ENCODE measurements around the gene MBTPS2.
A peak's percentile ranks its signal among the peaks of the same experiment; 100 is the strongest.
"Not testable (repeated sequence)": the region's sequence is repeated elsewhere in the genome, so short reads cannot be mapped to it uniquely, and the experiment has no call there.

The MBTPS2 gene

GRCh38 chrX:21813612-21814368, 25.6 kb upstream of the MBTPS2 start (continued):
- no peak for TF ChIP-seq ZNF426 (tag by site-specific recombination; IDR thresholded peaks at IDR 0.05)

GRCh38 chrX:21816136-21816535, 23.3 kb upstream of the MBTPS2 start:
- no peak for TF ChIP-seq OVOL3 (tag by site-specific recombination; IDR thresholded peaks at IDR 0.05)
- CTCF ChIA-PET = interaction anchor here (0.6 to 0.9 kb wide), 2 partner anchors 140 to 351 kb away, joined by 3 read pairs; no protein-coding TSS in a partner anchor

GRCh38 chrX:21820170-21820569, 19.2 kb upstream of the MBTPS2 start:
- H3K4me1 ChIP-seq (ENCODE audit: control insufficient read depth, insufficient read depth, low read length); CTCF ChIA-PET; H3K9me3 ChIP-seq (ENCODE audit: control insufficient read depth, insufficient read depth, low read depth, low read length); H3K4me3 ChIP-seq (ENCODE audit: low read depth, low read length); H3K36me3 ChIP-seq (ENCODE audit: control insufficient read depth in 2 of 2, insufficient read depth in 1 of 2, low read length in 2 of 2); POLR2A ChIA-PET; H3K27ac ChIP-seq (ENCODE audit: extremely low read depth, low read depth, low read length): not testable (repeated sequence)
- peak; percentile 94 for TF ChIP-seq ZNF146 (tag by site-specific recombination; IDR thresholded peaks at IDR 0.05)
- TF ChIP-seq ZNF580 (tag by site-specific recombination; IDR thresholded peaks at IDR 0.05) = 0 out of 2 replicates have a peak, but pooled peaks have one; percentile 28

More at GRCh38 chrX:21816136-21816535, 23.3 kb upstream of the MBTPS2 start:
- Histone ChIP-seq H3K36me3 (ENCODE audit: control insufficient read depth in 2 of 2, insufficient read depth in 1 of 2, low read length in 2 of 2) (no peaks in the 10 kb centered on the region), H3K9me3 (ENCODE audit: control insufficient read depth, insufficient read depth, low read depth, low read length) (no peaks in the 10 kb centered on the region), H3K4me3 (ENCODE audit: low read depth, low read length) (no peak overlapping the region), H3K27ac (ENCODE audit: extremely low read depth, low read depth, low read length) (no peak overlapping the region), H3K4me1 (ENCODE audit: control insufficient read depth, insufficient read depth, low read length) (no peaks in the 10 kb centered on the region)
- POLR2A ChIA-PET = no interaction called here

- CTCF ChIA-PET = interaction anchor here (0.6 to 1.5 kb wide), 2 partner anchors 75 to 871 kb away, joined by 3 read pairs; no protein-coding TSS in a partner anchor
- Histone ChIP-seq H3K27ac (ENCODE audit: extremely low read depth, low read depth, low read length) (no peak overlapping the region), H3K9me3 (ENCODE audit: control insufficient read depth, insufficient read depth, low read depth, low read length) (no peaks in the 10 kb centered on the region), H3K4me3 (ENCODE audit: low read depth, low read length) (no peak overlapping the region), H3K4me1 (ENCODE audit: control insufficient read depth, insufficient read depth, low read length) (no peaks in the 10 kb centered on the region), H3K36me3 (ENCODE audit: control insufficient read depth in 2 of 2, insufficient read depth in 1 of 2, low read length in 2 of 2) (no peaks in the 10 kb centered on the region)
- POLR2A ChIA-PET = no interaction called here
- TF ChIP-seq ZNF335 (tag by site-specific recombination; conservative IDR thresholded peaks at IDR 0.05) (no peak), ZNF776 (tag by site-specific recombination; IDR thresholded peaks at IDR 0.05; ENCODE audit: borderline replicate concordance) (no peak), ZNF274 (IDR thresholded peaks at IDR 0.05; ENCODE audit: low read length) (no peak), ZNF274 (tag by site-specific recombination; IDR thresholded peaks at IDR 0.05; ENCODE audit: borderline replicate concordance) (no peak), BCL6B (tag by site-specific recombination; IDR thresholded peaks at IDR 0.05) (no peak), ZNF23 (tag by site-specific recombination; IDR thresholded peaks at IDR 0.05; ENCODE audit: borderline replicate concordance) (no peak), GLI2 (tag by site-specific recombination; IDR thresholded peaks at IDR 0.05; ENCODE audit: borderline replicate concordance, low read depth) (no peak), MEIS1 (CRISPR knock-in tag; IDR thresholded peaks at IDR 0.05; ENCODE audit: borderline replicate concordance) (no peak), ZNF518A (tag by site-specific recombination; conservative IDR thresholded peaks at IDR 0.05; ENCODE audit: low read depth) (no peak), INSM2 (tag by site-specific recombination; IDR thresholded peaks at IDR 0.05) (no peak), ZNF664 (tag by site-specific recombination; IDR thresholded peaks at IDR 0.05) (no peak), ZFP37 (tag by site-specific recombination; IDR thresholded peaks at IDR 0.05) (no peak), GLIS1 (tag by site-specific recombination; IDR thresholded peaks at IDR 0.05) (no peak)
Observed at GRCh38 chrX:21821875-21822274, 17.5 kb upstream of the MBTPS2 start.
